GM18511 (cell line): Measurements from ENCODE around the gene GPR3.

ENCODE experiments used
- ATAC-seq: cut with Tn5 transposase; IDR thresholded peaks from one replicate; pipeline ENCODE4 v1.9.1; 2021; ENCODE audit warnings: mild to moderate bottlenecking, moderate library complexity; ENCODE audit not compliant: unreplicated experiment

Gene GPR3, protein sequence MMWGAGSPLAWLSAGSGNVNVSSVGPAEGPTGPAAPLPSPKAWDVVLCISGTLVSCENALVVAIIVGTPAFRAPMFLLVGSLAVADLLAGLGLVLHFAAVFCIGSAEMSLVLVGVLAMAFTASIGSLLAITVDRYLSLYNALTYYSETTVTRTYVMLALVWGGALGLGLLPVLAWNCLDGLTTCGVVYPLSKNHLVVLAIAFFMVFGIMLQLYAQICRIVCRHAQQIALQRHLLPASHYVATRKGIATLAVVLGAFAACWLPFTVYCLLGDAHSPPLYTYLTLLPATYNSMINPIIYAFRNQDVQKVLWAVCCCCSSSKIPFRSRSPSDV

DNA sequence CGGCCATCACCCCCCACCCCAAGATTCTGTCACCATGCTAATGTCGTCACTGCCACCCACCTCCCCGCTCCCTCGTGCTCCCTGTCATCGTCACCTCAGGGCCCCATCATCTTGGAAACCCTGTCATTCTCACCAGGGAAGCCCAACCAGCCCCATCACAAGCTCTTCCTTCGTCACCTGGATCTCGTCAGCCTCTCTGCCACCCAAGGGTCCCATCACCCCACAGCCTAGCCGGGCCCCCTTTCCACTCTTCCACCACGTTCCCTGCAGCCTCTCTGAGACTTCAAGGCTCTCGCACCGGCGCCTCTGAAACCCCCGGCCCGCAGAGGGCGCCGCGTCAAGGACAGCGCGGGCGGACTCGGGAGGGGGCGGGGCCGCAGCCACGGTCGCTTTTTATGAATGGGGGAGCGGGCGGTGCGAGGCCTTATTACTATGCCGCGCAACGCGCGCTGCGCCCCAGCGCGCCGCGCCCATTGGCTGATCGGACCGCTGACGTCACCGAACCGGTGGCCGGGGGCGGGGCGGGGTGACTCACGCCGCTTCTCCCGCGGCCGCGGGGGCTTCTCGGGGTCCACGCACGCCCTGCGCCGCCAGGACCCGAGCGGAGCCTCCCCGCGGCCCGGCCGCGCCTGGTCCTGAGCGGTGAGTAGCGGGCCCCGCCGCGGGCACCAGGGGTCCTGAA lies at the start of gene GPR3:
Gene GPR3 (plus strand): TSS at position 527 of the 682 bp plus-strand sequence. CDS start 1,177 bp downstream, outside the sequence.
- peak; percentile 85 for ATAC-seq

DNA sequence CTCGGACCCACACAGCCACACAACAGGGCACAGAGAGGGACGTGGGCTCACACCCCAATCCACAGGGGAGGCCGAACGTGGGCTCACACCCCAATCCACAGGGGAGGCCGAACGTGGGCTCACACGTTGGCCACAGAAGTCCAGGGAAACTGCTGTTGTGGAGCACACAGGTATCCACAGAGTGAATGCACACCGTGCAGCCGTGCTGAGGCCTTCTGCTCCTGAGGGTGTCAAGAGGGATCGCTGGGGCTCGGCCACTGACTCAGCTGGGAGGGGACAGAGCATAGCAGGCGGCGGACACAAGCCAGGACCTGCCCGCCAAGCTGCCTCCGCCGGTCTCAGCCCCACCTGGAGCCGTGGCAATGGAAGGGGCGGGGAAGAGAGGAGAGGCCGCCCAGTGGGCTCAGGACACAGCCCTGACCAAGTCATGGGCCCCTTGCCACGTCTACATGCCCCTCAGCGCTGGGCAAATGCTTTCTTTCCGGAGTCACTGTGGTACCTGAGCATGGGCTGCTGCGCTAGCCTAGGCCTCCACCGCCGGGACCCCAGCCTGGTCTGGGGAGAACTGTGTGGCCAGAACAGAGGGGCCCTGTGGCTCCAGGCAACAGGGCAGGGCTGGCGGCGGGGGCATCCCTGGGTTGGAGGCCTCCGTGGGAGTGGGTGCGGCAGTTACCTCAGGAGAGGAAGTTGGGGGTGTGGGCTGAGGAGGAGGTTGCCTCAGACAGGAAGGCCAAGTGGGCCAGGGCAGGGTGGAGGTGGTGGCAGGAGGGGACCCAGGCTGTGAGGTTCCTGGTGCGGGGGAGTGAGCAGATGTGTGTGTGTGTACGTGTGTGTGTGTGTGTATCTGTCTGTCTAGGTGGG lies 49.4 kb upstream of the GPR3 start:
- ATAC-seq, result peak; percentile 51

DNA sequence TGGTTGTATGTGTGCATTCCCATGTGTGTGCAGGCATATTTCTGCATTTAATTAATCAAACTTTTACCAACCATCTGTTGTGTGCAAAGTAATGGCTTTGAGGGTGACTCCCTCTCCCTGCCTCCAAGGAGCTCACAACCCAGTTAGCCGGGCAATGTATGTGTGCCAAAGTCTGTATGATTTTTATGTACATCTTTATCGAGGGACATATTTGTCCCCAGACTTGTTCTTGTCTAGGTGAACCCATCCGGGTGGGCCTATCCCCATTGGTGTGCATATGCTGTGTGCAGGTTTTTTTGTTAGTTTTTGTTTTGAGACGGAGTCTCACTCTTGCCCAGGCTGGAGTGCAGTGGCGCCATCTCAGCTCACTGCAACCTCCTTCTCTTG lies 48.8 kb upstream of the GPR3 start:
- ATAC-seq, result no peak

DNA sequence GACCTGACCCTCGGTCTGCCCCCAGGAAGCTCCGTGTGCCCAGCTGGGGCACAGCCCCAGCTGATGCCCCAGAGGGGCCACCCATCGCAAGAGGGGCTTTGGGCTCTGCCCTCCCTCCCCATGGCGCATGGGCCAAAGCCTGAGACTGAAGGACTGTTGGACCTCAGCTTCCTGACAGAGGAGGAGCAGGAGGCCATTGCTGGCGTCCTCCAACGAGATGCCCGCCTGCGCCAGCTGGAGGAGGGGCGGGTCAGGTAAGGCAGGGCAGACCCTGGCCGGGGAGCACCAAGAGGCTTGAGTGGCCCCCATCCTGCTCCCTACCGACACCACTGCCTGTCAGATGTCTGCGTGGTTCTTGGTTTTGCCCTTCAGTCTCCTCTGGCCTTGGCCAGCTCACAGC lies 47.1 kb upstream of the GPR3 start:
- ATAC-seq, result no peak

DNA sequence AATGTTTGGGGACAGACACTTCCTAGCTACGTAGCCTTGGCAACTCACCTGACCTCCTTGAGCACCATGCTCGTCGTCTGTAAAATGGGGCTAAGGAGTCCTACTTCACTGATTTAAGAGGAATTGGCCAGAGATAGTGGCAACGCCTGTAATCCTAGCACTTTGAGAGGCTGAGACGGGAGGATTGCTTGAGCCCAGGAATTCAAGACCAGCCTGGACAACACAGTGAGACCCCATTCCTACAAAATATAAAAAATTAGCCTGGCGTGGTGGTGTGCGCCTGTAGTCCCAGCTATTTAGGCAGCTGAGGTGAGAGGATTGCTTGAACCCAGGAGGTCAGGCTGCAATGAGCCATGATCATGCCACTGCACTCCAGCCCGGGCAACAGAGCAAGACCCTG lies 46.1 kb upstream of the GPR3 start:
- ATAC-seq, result no peak

DNA sequence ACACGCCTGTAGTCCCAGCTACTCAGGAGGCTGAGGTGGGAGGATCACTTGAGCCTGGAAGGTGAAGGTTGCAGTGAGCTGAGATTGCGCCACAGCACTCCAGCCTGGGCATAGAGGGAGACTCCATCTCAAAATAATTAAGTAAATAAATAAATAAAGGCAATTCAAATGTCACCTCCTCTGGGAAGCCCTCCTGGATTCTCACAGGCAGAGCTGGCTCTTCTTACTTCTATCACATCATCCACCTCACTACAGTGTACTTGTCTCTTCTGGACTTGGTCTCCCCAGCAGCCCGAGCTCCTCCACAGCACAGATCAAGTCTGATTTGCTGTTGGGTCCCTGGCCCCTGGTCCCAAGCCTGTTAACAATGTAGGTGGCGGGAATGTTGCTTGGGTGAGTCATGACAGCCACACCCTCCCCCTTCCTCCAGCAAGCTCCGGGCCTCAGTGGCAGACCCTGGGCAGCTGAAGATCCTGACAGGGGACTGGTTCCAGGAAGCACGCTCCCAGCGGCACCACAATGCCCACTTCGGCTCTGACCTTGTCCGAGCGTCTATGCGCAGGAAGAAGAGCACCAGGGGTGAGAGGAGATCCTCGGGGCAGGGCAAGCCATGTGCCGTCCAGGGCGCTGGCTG lies 45.3 kb upstream of the GPR3 start:
- no peak for ATAC-seq

DNA sequence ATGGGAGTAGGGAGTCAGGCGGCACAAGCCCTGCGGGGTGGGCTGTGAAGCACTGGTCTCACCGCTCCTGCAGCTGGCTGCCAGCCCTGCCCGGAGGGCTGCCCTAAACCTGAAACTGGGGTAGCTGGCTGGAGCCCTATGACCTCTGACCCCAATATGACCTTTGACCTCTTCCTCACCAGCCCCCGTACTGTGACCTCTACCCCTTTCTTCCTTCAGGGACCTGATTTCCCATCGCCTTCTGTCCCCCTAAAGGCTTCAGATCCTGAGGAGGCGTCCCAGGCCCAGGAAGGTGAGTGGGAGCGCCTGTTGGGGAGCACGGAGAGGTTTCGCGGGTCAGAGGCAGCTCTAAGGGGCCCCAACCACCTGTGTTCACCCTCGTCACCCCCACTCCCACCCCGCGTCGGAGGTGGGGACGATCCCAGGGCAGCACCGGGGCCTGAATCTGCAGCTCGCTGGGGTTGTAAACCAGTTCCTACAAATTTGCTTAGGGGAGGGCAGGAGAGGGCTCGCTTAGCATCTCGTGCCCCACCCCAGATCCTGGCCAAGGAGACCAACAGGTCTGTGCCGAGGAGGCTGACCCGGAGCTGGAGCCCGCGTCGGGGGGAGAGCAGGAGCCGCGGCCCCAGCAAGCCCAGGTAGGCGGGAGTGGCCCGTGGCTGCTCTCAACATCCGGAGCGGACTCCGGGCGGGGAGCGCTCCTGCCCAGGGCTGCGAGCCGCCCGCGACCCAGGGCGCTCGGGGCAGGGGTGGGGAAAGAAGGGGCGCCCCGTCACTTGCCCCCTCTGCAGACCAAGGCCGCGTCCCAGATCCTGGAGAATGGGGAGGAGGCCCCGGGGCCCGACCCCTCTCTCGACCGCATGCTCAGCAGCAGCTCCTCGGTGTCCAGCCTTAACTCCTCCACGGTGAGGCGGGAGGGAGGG lies 43.3 kb upstream of the GPR3 start:
- ATAC-seq, result no peak

DNA sequence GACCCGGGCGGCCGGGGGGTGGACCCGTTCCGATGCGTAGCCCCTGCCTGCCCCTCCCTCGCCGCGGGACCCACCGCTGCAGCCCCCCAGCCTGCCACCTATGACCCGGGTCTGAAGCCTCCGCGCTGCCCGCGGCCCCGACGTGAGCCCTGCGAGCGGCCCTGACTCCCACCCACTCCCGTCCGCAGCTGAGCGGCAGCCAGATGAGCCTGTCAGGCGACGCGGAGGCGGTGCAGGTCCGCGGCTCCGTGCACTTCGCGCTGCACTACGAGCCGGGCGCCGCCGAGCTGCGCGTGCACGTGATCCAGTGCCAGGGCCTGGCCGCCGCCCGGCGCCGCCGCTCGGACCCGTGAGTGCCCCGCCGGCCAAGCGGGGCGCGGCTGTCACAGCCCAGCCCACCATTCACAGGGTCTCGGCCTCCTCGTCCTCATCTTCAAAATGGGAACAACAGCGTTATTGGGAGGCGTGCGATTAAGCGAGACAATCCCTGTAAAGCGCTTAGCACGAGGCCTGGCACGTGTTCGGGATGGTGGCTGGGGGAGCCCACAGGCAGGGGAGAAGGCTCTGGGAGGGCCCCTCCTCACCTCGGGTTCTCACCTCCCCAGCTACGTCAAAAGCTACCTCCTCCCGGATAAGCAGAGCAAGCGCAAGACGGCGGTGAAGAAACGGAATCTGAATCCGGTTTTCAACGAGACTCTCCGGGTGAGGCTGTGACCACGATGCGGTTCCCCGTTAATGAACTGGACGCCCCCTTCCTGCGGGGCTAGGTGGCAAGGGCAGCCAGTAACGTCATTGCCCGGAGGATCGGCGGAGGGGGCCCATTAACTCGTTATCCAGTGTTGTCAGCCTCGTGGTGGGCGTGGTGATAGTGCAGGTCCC lies 42.4 kb upstream of the GPR3 start:
- no peak for ATAC-seq

DNA sequence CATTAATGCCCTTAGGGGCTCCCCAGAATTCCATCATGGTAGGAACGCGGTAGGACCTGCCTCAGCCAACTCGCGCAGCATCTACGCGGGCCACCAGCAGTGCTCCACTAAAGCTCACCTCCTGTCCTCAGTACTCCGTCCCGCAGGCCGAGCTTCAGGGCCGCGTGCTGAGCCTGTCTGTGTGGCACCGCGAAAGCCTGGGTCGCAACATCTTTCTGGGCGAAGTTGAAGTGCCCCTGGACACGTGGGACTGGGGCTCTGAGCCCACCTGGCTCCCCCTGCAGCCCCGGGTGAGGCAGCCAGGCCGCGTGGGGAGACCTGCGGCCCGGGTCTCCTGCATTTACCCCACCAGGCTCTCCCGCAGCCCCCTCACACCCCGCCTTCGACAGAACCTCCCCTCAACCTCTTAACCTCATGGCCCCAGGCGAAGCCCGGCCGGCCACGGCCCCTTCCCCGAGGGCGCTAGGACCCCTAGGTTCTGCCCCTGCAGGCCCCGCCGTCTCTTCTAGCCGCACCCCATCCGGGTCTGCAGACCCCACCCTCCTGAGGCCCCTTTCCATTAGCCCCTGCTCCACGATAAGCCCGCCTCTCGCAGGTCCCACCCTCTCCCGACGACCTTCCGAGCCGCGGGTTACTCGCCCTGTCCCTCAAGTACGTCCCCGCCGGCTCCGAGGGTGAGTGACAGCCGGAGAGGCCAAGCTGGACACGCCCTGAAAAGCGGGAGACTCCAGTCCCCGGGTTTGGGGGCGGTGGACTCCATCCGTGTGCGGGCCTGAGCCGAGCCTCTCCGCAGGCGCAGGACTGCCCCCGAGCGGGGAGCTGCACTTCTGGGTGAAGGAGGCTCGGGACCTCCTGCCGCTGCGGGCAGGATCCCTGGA lies 41.5 kb upstream of the GPR3 start:
- ATAC-seq, result no peak

DNA sequence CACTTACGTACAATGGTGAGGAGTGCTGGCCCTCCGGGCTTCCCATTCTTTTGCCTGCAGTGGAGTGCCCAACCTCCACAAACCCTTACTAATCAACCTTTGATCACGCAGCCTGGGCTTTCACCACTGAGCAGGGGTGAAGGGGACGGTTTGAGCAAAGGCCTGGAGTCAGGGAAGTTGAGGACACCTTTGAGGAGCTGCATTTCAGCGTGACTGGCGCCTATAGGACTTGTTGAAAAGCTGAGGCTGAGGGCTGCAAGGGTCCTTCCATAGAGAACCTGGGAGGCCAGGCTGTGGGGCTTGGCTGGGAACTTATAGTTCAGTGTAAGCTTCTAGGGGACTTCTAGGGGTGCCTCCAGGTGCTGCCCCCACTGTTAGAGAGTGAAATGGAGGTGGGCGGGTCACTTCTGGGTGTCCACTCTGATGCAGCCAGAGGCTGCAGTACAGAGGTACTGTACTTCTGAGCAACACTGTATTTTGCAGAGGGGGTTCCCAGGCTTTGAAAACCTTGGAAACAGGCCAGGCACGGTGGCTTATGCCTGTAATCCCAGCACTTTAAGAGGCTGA lies 40.8 kb upstream of the GPR3 start:
- ATAC-seq, result no peak

DNA sequence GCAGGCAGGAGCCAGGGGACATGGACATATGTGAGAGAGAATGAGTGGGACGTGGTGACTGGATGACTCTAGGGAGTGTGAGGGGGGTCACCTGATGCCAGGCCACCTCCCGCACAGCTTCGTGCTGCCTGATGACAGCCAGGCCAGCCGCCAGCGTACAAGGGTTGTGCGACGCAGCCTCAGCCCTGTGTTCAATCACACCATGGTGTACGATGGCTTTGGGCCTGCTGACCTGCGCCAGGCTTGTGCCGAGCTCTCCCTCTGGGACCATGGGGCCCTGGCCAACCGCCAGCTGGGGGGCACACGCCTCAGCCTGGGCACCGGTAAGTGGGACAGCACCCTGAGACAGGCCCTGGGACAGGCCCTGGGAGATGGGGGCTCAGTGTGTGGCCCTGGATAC lies 39.3 kb upstream of the GPR3 start:
- no peak for ATAC-seq

DNA sequence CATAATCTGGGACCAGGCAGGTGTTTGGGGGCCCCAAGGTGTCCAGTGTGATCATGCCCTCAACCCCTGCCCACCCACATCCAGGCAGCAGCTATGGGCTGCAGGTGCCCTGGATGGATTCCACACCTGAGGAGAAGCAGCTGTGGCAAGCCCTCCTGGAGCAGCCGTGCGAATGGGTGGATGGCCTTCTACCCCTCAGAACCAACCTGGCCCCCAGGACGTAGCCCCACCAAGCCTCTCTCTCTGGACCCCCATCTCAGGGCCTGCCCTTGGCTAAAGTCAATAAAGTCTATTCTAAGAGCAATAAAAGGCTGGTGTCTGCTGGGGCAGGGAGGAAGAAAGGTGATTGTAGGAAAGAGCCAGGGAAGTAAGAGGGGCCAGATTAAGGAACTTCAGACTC lies 38.8 kb upstream of the GPR3 start:
- ATAC-seq, result no peak

DNA sequence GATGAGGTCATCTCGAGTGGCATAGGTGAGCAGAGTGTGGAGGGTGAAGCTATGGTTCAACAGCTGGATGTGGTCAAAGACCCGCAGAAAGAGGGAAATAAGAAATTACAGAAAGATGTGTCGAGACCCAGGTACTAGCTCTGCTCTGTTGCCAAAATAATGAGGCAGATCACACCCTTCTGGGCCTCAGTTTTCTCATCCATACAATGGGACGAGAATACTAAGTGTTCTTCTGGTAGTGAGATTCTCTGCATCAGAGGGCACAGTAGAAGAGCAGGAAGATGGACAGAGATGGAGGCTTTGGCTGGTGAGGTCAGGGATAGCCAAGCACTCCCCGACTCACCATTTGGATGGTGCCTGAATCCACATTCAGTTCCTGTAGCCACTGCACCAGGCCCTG lies 36.7 kb upstream of the GPR3 start:
- no peak for ATAC-seq

DNA sequence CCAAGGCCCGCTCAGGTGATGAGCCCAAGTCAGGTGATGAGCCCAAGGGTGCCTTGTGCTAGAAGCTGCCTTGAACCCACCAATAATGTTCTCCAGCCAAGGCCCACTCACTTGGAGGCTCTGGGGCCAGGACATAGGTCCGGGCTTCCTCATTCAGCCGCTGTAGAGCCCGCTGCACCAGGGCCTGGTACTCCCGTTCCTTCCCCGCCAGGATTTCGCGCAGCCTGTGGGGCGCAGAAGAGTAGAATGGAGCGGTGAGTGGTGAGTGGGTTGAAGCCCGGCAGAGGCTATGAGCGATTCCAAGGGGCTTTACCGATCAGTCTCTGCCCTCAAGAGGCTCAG lies 36.2 kb upstream of the GPR3 start:
- no peak for ATAC-seq

DNA sequence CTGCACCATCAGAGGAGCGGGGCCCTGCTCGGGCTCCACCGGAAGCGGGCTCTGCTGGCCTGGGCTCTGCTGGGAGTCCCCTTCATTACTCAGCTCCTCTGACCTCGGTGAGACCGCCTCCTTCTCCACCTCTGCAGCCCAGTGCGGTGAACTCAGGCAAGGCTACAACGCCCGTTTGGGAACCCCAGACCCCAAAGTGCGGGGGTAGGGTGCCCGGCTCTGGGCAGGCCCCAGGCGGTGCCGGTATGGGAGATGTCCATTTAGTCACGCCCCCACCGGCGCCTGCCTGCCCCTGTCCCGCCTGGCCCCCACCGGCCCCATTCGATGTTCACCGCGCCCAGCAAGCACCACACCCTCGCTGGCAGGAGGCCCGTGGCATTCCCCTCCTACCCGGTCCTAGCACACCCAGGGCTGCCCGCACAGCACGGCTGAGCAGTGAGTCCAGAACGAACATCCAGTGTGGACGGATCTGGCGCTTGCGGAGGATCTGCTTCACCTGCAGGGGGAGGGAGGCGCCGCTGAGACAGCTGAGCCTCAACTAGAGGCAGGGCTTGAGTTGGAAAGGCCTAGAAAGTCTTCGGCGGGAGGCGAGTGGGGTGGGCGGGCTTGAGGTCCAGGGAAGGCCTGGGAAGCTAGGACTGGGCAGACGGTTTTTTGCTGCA lies 35.7 kb upstream of the GPR3 start:
- ATAC-seq, result no peak

DNA sequence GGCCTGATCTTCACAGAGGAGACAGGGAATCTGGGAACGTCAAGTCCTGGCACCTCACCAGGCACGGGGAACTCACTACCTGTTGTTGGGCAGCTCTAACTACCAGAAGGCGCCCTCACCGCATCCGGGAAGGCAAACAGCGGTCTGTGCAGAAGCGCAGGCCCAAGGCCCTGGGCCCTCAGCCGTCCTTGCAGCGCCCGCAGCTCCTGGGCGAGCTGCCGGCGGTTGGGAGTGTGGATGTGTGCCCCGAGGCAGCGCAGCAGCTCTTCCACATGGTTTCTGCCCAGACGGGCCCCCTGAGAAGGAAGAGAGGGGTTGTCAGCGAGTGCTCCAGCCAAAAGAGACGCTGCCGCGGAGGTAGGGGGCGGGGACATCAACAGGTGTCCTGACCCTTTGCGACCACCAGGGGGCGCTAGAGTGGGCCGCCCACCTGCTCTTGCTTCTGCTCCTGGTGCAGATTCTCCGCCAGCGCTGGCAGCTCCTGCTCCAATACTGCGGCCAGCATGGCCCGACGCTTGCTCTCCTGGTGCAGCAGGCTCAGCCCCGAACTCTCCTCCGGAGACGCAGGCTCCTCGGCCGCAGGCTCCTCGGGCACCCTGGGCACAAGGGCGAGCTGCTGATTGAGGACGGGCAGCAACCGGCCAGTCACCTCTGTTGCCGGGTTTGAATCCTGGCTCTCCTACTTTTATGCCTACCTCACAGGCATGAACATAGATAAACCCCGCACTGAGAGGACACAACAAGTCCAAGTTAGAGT lies 35.0 kb upstream of the GPR3 start:
- ATAC-seq, result peak; percentile 46
